NCI-H2196 (cell line): Measurements from ENCODE around the gene ELAPOR1.
A peak's percentile ranks its signal among the peaks of the same experiment; 100 is the strongest.
"Not testable (repeated sequence)": the region's sequence is repeated elsewhere in the genome, so short reads cannot be mapped to it uniquely, and the experiment has no call there.

Experiments
- DNase-seq: peaks from one replicate; lab custom pipeline; 2025; ENCODE audit not compliant: unreplicated experiment; lab: John Stamatoyannopoulos, UW

ELAPOR1 gene

DNA sequence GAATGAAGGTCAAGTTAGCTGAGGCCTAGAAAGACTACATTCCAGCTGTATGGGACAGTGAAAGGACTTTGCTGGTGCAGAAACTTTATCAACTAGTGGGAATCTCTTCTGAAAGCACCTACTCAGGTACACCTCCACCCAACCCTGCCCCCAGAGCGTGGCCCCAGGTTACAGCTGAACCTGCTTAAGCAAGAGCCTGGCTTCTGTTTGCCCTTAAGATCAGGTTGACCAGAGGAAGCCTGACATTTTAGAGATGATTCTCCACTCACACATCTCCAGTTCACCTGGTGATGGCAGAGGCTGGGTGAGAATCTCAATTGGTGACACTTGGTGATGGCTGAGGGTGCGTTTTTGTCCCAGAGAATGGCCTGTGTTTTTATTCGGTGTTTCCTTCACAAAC, 24.0 kb downstream of the ELAPOR1 start:
- DNase-seq: peak; percentile 48

DNA sequence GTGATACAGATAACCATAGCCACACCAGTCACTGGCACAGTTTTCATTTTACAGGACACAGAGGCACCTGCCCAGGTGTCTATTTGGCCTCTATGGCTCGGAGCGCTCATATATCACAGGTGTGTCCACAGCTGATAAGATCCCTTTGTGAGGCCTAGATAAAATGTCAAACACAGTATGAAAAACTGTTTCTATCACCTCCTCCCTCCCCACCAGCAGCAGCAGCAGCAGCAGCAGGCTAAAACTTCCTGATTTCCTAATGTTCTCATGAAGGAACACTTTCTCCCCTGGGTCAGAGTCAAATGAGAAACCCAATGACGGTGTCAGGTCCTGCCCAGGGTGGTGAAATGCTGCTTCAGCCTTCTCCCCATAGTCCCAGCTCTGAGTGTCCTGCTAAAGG, 24.4 kb downstream of the ELAPOR1 start:
- DNase-seq: peak; percentile 49

GRCh38 chr1:109140392-109140791, 26.5 kb downstream of the ELAPOR1 start:
- DNase-seq: no peak

GRCh38 chr1:109142260-109142659, 28.3 kb downstream of the ELAPOR1 start:
- no peak for DNase-seq

DNA sequence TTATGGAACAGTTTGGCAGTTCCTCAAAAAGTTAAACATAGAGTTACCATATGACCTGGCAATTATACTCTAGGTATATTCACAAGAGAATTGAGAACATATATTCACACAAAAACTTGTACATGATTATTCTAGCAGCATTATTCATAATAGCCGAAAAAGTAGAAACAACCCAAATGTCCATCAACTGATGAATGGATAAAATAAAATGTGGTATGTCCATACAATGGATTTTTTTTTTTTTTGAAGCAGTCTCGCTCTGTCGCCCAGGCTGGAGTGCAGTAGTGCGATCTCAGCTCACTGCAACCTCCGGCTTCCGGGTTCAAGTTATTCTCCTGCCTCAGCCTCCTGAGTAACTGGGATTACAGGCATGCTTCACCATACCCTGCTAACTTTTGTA, 28.8 kb downstream of the ELAPOR1 start:
- DNase-seq: not testable (repeated sequence)

GRCh38 chr1:109148987-109149561, 35.2 kb downstream of the ELAPOR1 start:
- no peak for DNase-seq

DNA sequence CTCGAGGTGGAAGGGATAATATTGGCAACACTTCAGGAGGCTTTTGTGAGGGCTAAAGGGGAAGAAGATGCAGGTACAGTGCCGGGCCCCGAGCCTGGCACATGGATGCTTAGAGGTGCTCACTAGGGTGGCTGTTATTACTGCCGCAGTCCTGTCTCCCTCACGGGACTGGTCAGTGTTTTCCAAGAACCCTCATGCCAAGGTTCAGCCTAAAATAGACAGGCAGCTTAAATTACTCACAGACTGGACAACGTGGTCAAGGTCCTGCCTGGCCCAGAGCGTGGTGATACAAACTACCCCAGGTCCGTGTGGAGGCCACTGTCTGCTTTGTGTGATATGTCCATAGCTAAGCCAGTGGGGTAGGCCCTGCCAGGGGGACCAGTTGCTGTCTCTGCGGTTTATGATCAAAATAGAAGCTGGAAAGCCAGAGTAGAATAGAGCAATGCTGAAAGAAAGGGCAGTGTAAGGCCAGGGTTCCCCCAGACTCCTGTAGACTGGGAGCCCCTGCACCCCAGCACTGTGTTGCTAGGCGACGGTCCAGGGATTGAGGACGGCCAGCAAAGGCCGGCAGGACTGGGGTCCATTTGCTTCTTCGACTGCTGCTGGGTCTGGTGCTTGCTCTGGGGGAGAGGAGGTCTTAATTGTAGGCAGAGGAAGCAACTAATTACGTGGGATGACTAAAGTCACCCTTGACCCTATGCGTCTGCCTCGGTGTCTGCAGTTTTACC, 36.1 kb downstream of the ELAPOR1 start:
- DNase-seq: no peak

DNA sequence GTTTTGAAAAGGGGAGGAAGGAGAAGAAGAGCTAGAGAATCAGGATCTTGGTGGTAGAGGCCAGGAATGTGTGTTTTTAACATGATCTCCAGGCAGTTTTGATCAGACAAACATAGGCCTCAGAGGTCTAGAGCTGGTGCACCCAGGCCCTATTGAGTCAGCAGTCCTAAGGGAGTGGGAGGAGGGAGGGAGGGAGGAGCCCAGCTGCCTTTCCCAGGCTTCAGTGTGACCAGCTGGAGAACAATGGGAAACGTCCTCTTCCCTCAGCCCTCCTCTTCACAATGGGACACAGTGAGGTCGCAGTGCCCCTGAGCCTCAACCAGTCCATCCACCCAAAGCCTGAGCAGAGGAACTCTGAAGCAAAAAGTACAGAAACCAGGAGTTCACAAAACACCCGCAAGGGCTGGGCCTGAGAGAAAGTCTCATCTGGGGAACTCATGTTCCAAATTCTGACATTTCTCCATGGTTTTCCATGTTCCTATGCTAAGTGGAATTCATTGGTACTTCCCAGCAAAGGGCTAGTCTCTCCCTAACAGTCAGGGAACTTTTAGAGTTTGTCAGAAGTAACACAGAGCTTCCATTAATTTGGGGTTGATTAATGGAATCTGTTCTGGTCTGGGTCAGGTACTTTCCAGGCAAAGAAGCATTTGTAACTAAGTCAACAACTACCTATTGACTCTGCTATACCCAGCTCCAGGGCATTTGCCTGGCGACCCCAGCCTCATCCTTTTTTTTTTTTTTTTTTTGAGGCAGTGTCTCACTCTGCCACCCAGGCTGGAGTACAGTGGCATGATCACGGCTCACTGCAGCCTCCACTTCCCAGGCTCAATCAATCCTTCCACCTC, 37.5 kb downstream of the ELAPOR1 start:
- peak; percentile 32 for DNase-seq

DNA sequence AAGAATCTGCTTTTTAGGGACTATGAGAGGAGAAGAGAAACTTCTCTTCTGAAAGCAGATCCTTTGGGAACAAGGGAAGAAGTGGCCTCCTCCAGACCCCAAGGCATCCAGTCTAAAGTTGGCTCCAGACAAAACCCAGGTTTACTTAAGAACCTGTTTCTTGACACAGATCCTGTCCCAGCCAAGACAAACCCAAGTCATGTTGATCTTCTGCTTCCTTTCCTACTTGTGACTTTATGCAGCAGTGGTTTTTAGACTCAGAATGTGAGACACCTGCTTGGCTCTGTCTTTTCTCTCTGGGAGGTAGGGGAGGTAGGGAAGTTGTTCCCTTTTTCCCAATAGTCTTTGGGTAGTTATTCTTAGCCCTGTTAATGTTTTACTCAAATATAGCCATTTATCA, 38.3 kb downstream of the ELAPOR1 start:
- DNase-seq: no peak

- no peak for DNase-seq
Observed at GRCh38 chr1:109156916-109157385, 43.0 kb downstream of the ELAPOR1 start.

DNA sequence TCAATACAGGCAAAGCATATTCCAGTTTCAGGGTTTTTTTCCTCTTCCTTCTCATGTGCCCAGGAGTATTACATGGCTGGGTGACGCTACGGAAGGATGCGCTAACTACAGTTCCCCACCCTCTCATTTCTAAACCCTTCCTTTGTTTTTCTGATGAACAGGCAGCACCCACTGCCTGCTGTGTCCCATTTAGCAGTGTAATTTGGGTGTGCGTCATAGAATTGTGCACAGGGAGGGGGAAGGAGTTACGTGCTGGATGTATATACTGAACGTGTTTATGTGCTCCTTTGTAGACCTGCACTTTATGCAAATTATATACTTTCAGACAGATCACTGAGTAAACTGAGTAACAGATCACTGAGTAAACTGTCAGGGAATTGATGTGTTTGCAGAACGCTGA, 44.5 kb downstream of the ELAPOR1 start:
- no peak for DNase-seq

DNA sequence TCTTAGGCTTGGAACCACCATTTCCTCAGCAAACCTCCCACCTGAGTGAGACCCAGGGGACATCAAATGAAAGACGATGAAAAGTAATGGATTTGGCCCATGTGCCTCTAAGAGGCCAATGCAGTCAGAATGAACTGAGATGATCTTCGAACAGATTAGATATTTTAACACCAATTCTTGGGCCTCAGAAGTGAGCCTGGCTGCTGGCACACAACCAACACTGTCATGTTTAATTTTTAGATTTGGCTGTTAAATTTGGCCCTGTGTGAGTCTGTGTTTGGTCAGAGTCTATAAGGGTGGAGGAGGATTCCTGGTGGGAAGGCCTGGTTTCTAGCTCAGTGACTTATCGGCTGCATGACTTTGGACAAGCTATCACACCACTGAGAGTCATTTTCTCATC, 45.4 kb downstream of the ELAPOR1 start:
- no peak for DNase-seq

DNA sequence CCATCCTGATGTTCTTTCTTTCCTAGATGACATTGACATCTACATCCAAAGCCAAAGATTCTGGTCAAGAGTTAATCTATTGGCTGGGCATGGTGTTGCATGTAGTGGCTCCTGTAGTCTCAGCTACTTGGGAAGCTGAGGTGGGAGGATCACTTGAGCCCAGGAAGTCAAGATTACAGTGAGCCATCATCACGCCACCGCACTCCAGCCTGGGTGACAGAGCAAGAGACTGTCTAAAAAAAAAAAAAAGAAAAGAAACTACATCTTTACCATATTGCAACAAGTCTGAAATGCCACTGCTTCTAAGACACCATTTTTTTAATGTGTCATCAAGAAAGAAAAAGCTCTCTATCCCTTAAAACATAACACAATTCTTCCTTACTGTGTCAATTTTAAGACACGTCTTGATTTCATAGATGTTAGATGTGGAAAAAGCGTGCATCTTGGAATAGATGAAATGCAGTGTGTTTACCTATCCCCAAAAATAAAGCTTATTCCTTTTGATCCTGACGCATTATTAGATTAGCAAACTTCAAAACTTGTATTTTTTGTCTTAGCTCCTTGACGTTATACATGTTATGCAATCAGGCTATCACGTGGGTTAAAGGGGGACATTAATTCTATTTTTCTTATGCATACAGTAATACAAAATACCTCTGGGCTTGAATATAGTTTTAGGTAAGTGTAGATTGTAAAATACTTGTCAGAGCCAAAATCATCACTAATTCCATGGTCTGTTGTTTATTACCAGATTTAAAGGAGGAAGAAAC, 46.3 kb downstream of the ELAPOR1 start:
- DNase-seq: no peak

GRCh38 chr1:109161858-109162606, 48.1 kb downstream of the ELAPOR1 start:
- no peak for DNase-seq

DNA sequence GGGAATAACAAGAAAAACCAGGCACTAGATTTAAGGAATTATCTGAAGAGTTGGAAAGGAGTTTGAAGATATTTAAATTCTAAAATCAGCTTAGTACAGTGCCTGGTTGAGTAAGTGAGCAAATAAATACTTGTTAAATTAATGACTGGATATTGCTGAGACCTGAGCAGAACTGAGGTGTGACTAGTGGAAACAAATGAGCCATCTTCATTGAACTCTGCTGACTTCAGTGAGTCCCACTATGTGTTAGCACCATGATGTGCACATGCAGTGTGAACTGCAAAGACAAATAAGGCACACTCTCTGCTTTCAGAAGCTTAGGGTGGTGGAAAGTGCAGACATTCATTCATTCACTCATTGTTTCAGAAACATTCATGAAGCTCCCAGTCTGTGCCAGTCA, 48.7 kb downstream of the ELAPOR1 start:
- DNase-seq: no peak

DNA sequence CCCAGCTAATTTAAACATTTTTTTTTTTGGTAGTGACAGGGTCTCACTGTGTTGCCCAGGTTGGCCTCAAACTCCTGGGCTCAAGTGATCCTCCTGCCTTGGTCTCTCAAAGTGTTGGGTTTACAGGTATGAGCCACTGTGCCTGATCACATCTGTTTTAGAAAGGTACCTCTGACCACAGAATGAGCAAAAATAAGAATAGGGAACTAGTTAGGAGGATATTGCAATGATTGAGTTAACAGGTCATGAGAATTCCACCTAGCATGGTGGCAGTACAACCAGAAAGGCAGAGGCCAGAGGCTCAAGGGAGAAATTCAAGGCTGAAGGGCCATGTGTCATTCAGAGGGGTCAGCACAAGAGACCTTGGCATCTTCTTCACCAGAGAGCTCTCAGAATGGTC, 49.6 kb downstream of the ELAPOR1 start:
- no peak for DNase-seq
